ENCODE data around the gene LPP. TPM values are rescaled to one million over a fixed set of nuclear protein-coding genes. Genes with fewer than 3 reads are reported as not detected.

Gene LPP
- total RNA-seq, 6 experiments from 2014 or later, result 84.1 to 121 (median 102) TPM

GRCh38 chr3:188137051-188137450, 16.9 kb upstream of the LPP start:
- Mint-ChIP-seq H3K4me1 (ENCODE audit: low read depth) (peaks cover 25% of the 10 kb centered on the region), H3K27me3 (ENCODE audit: insufficient read depth) (no peaks in the 10 kb centered on the region; the same call in 1 of the 2 replicates), H3K27ac (no peak overlapping the region), H3K36me3 (ENCODE audit: low read depth) (0 out of 2 replicates have a peak, but pooled peaks cover 5% of the 10 kb centered on the region), H3K4me3 (no peak overlapping the region), H3K9me3 (peaks cover 4% of the 10 kb centered on the region; the same call in 1 of the 2 replicates)
- TF ChIP-seq CTCF (IDR thresholded peaks at IDR 0.05), result no peak
- no peak for DNase-seq

GRCh38 chr3:188139466-188139865, 14.5 kb upstream of the LPP start:
- Mint-ChIP-seq H3K27ac (no peak overlapping the region), H3K9me3 (no peaks in the 10 kb centered on the region), H3K4me3 (no peak overlapping the region), H3K4me1 (ENCODE audit: low read depth) (peaks cover 10% of the 10 kb centered on the region; the same call in 1 of the 2 replicates), H3K36me3 (ENCODE audit: low read depth) (no peaks in the 10 kb centered on the region), H3K27me3 (ENCODE audit: insufficient read depth) (no peaks in the 10 kb centered on the region; the same call in 1 of the 2 replicates)
- DNase-seq, result no peak
- no peak for TF ChIP-seq CTCF (IDR thresholded peaks at IDR 0.05)

GRCh38 chr3:188146219-188146618, 7.7 kb upstream of the LPP start:
- no peak overlapping the region for H3K4me3 Mint-ChIP-seq
- H3K4me1 Mint-ChIP-seq (ENCODE audit: low read depth), result peaks cover 23% of the 10 kb centered on the region
- H3K36me3 Mint-ChIP-seq (ENCODE audit: low read depth), result peaks cover 11% of the 10 kb centered on the region
- no peak for TF ChIP-seq CTCF (IDR thresholded peaks at IDR 0.05)
- no peak overlapping the region for H3K27ac Mint-ChIP-seq
- H3K27me3 Mint-ChIP-seq (ENCODE audit: insufficient read depth), result no peaks in the 10 kb centered on the region
- no peak for DNase-seq
- no peaks in the 10 kb centered on the region for H3K9me3 Mint-ChIP-seq

GRCh38 chr3:188147782-188148181, 6.2 kb upstream of the LPP start:
- no peaks in the 10 kb centered on the region for H3K27me3 Mint-ChIP-seq (ENCODE audit: insufficient read depth)
- no peak for DNase-seq
- H3K4me1 Mint-ChIP-seq (ENCODE audit: low read depth), result peaks cover 37% of the 10 kb centered on the region
- no peak overlapping the region for H3K4me3 Mint-ChIP-seq
- H3K36me3 Mint-ChIP-seq (ENCODE audit: low read depth), result peaks cover 11% of the 10 kb centered on the region
- TF ChIP-seq CTCF (IDR thresholded peaks at IDR 0.05), result no peak
- H3K9me3 Mint-ChIP-seq, result no peaks in the 10 kb centered on the region
- no peak overlapping the region for H3K27ac Mint-ChIP-seq

- no peak overlapping the region for H3K4me3 Mint-ChIP-seq
- no peak for DNase-seq
- no peak for TF ChIP-seq CTCF (IDR thresholded peaks at IDR 0.05)
- no peak overlapping the region for H3K27ac Mint-ChIP-seq
- peaks cover 11% of the 10 kb centered on the region for H3K36me3 Mint-ChIP-seq (ENCODE audit: low read depth)
- peaks cover under 1% of the 10 kb centered on the region; the same call in 1 of the 2 replicates for H3K27me3 Mint-ChIP-seq (ENCODE audit: insufficient read depth)
- H3K4me1 Mint-ChIP-seq (ENCODE audit: low read depth), result peaks cover 42% of the 10 kb centered on the region
- no peaks in the 10 kb centered on the region for H3K9me3 Mint-ChIP-seq
Observed at GRCh38 chr3:188148318-188148717, 5.6 kb upstream of the LPP start.

GRCh38 chr3:188149587-188149986, 4.4 kb upstream of the LPP start:
- H3K9me3 Mint-ChIP-seq, result no peaks in the 10 kb centered on the region
- no peak overlapping the region for H3K27ac Mint-ChIP-seq
- peaks cover 3% of the 10 kb centered on the region; the same call in 1 of the 2 replicates for H3K27me3 Mint-ChIP-seq (ENCODE audit: insufficient read depth)
- H3K4me1 Mint-ChIP-seq (ENCODE audit: low read depth), result peaks cover 47% of the 10 kb centered on the region
- no peak for TF ChIP-seq CTCF (IDR thresholded peaks at IDR 0.05)
- H3K36me3 Mint-ChIP-seq (ENCODE audit: low read depth), result peaks cover 13% of the 10 kb centered on the region
- no peak overlapping the region for H3K4me3 Mint-ChIP-seq
- DNase-seq, result no peak

All from HFFc6 (cell line).